SK-N-SH (cell line): ENCODE data around the gene IPO4. TPM values are rescaled to one million over a fixed set of nuclear protein-coding genes. Genes with fewer than 3 reads are reported as not detected.

ENCODE experiments used
- CTCF ChIA-PET: fragments of 300-600, 350-600 bp; formaldehyde crosslinking; extraction: SDS; loops from one replicate; lab custom pipeline; 2021; lab: Yijun Ruan, JAX
- POLR2A ChIA-PET: fragments of 350-600 bp; sonication (Branson Sonifier 250); formaldehyde crosslinking; extraction: SDS; loops from one replicate; lab custom pipeline; 2020; ENCODE audit warnings: antibody characterized with exemption, inconsistent platforms; lab: Yijun Ruan, JAX
- DNase-seq: peaks from one replicate; pipeline ENCODE4 v3.0.0; 2012
- H2AFZ ChIP-seq: fragments of 200-600 bp; sonication (generic); 2 replicates; pipeline ENCODE4 v1.8.1; 2016; ENCODE audit warnings: antibody characterized with exemption, mild to moderate bottlenecking, low read depth
- H3F3A ChIP-seq: fragments of 200-600 bp; sonication (generic); replicated peaks from 2 replicates; pipeline ENCODE3; 2016; ENCODE audit warnings: antibody characterized with exemption, mild to moderate bottlenecking; ENCODE audit not compliant: insufficient read depth
- H3K27ac ChIP-seq, 2 experiments: fragments of 200-500 bp in 1 of 2; fragments of 200-600 bp in 1 of 2; sonication (Bioruptor generic) in 1 of 2; sonication (generic), shearing (Covaris generic) in 1 of 2; 2 replicates each; pipeline versions ENCODE4 v1.5.1 to v1.6.1; 2014 to 2016; ENCODE audit warnings: low read depth in 2 of 2, inconsistent platforms in 1 of 2, low read length in 1 of 2, mild to moderate bottlenecking in 1 of 2, mixed read lengths in 1 of 2
- H3K27me3 ChIP-seq: fragments of 200-600 bp; sonication (generic), shearing (Covaris generic); 2 replicates; pipeline ENCODE4 v1.6.1; 2016; ENCODE audit warnings: mixed run types; ENCODE audit not compliant: insufficient read depth
- H3K36me3 ChIP-seq, 2 experiments: fragments of 200-500 bp in 1 of 2; fragments of 200-600 bp in 1 of 2; sonication (Bioruptor generic) in 1 of 2; sonication (generic) in 1 of 2; replicated peaks in 1 of 2; 2 replicates each; pipeline versions ENCODE3 to v1.5.1; 2014 to 2016; ENCODE audit warnings: low read length in 1 of 2, mild to moderate bottlenecking in 1 of 2; ENCODE audit not compliant: insufficient read depth in 2 of 2, control insufficient read depth in 1 of 2
- H3K4me1 ChIP-seq, 2 experiments: fragments of 200-500 bp in 1 of 2; fragments of 200-600 bp in 1 of 2; sonication (Bioruptor generic) in 1 of 2; sonication (generic), shearing (Covaris generic) in 1 of 2; 2 replicates each; pipeline versions ENCODE4 v1.5.1 to v1.6.1; 2014 to 2016; ENCODE audit warnings: low read depth in 1 of 2, low read length in 1 of 2, mixed run types in 1 of 2; ENCODE audit not compliant: insufficient read depth in 2 of 2, control insufficient read depth in 1 of 2
- H3K4me2 ChIP-seq: fragments of 200-600 bp; sonication (generic), shearing (Covaris generic); 2 replicates; pipeline ENCODE4 v1.6.1; 2017; ENCODE audit warnings: mixed run types
- H3K4me3 ChIP-seq, 2 experiments: fragments of 200-500 bp in 1 of 2; fragments of 200-600 bp in 1 of 2; sonication (Bioruptor generic) in 1 of 2; sonication (generic), shearing (Covaris generic) in 1 of 2; 2 replicates each; pipeline versions ENCODE4 v1.5.1 to v1.8.1; 2014 to 2016; ENCODE audit warnings: low read depth in 2 of 2, inconsistent platforms in 1 of 2, low read length in 1 of 2, mild to moderate bottlenecking in 1 of 2, mixed read lengths in 1 of 2, moderate library complexity in 1 of 2
- H3K79me2 ChIP-seq: fragments of 200-600 bp; sonication (generic); 2 replicates; pipeline ENCODE4 v1.8.1; 2017; ENCODE audit warnings: mild to moderate bottlenecking; ENCODE audit not compliant: insufficient read depth
- H3K9ac ChIP-seq: fragments of 200-600 bp; sonication (generic); 2 replicates; pipeline ENCODE4 v1.6.1; 2017; ENCODE audit warnings: mixed run types
- H3K9me2 ChIP-seq: fragments of 200-600 bp; sonication (generic); 2 replicates; pipeline ENCODE4 v1.6.1; 2017; ENCODE audit warnings: mixed run types
- H3K9me3 ChIP-seq: fragments of 200-600 bp; sonication (generic); 2 replicates; pipeline ENCODE4 v1.6.1; 2017; ENCODE audit warnings: mixed run types, mild to moderate bottlenecking, moderate library complexity
- H4K20me1 ChIP-seq: fragments of 200-600 bp; sonication (generic); 2 replicates; pipeline ENCODE4 v1.6.1; 2017; ENCODE audit warnings: mild to moderate bottlenecking, mixed run types; ENCODE audit not compliant: insufficient read depth
- CHD2 ChIP-seq: fragments of 150-350 bp; IDR thresholded peaks from 2 replicates; pipeline ENCODE4 v1.6.1; 2018; ENCODE audit warnings: low read length; ENCODE audit not compliant: partially characterized antibody
- ELF1 ChIP-seq: IDR thresholded peaks from 2 replicates; pipeline ENCODE4 v1.4.0; 2012
- EZH2phosphoT487 ChIP-seq: fragments of 200-600 bp; sonication (generic); IDR thresholded peaks from 2 replicates; pipeline ENCODE4 v1.6.1; 2017; ENCODE audit warnings: low read depth, mixed run types, mild to moderate bottlenecking, antibody characterized with exemption, moderate library complexity, borderline replicate concordance
- GABPA ChIP-seq: IDR thresholded peaks from 2 replicates; pipeline ENCODE4 v1.4.0; 2012; ENCODE audit warnings: low read depth, mild to moderate bottlenecking
- JUND ChIP-seq: IDR thresholded peaks from 2 replicates; pipeline ENCODE4 v1.4.0; 2012
- MXI1 ChIP-seq: IDR thresholded peaks from 2 replicates; pipeline ENCODE4 v1.6.1; 2012; ENCODE audit warnings: mild to moderate bottlenecking, low read depth, low read length, improper control_type of control experiment
- NFIC ChIP-seq: IDR thresholded peaks from 2 replicates; pipeline ENCODE4 v1.4.0; 2012; ENCODE audit warnings: borderline replicate concordance
- NRF1 ChIP-seq: IDR thresholded peaks from 2 replicates; pipeline ENCODE4 v1.6.1; 2012; ENCODE audit warnings: low read depth, mild to moderate bottlenecking, low read length
- POLR2AphosphoS5 ChIP-seq: IDR thresholded peaks from 2 replicates; pipeline ENCODE4 v1.6.1; 2012; ENCODE audit warnings: low read depth, low read length
- TAF1 ChIP-seq: IDR thresholded peaks from 2 replicates; pipeline ENCODE4 v1.6.1; 2012; ENCODE audit warnings: low read depth, mild to moderate bottlenecking, low read length, moderate library complexity, borderline replicate concordance
- TCF12 ChIP-seq: IDR thresholded peaks from 2 replicates; pipeline ENCODE4 v1.4.0; 2012
- YY1 ChIP-seq: IDR thresholded peaks from 2 replicates; pipeline ENCODE4 v1.4.0; 2012; ENCODE audit warnings: low read depth, mild to moderate bottlenecking
- WGBS: methylation state at CpG from one replicate; pipeline ENCODE4 v1.1.6; 2017; ENCODE audit warnings: low lambda C conversion rate; 5-methylcytosine and 5-hydroxymethylcytosine counted together
- polyA plus RNA-seq, 3 experiments: library from polyadenylated mRNA; depleted of rRNA; stranded (reverse); fragments of >200 nt; gene quantifications; 2 replicates each; pipeline ENCODE4 v1.2.3, GENCODE V29; 2012
- TF ChIP-seq, protein P1 (sequence below): IDR thresholded peaks from 2 replicates; pipeline ENCODE4 v1.4.0; 2012; ENCODE audit warnings: low read depth
- TF ChIP-seq, protein P2 (sequence below): IDR thresholded peaks from 2 replicates; pipeline ENCODE4 v1.4.0; 2012; ENCODE audit warnings: low read depth, borderline replicate concordance
- TF ChIP-seq, protein P3 (sequence below): IDR thresholded peaks from 2 replicates; pipeline ENCODE4 v1.6.1; 2012; ENCODE audit warnings: mild to moderate bottlenecking, low read depth, low read length, moderate library complexity

IPO4 gene
- polyA plus RNA-seq, 1 of the 3 experiments (the other 2 are of a cell fraction), result 61.3 TPM

DNA sequence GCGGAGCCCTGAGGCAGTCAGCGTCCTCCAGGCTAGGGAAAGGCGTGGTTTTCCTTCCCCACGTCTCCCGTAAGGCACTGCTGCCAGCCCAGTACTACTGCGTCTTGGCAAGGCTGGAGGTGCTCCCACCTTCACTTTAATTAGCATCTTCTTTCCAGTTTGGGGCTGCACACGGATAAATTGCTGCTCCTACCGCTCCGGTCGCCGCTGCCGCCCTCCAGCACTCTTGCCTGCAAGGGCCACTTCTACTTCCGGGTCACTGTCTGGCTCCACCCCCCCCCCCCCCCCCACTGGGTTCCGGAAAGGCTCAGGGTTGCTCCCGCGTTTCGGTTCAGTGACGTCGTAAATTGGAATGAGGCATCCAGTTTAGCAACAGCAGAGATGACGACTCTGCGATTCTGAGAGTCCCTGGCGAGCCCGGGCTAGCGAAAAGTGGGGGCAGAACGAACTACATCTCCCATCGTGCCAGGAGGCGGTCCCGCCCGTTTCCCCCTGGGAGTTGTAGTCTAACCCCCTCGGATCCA is 43.6 kb upstream of the IPO4 start, which contains the start of gene NEDD8:
Gene NEDD8 (minus strand): TSS at position 247 of the 524 bp plus-strand sequence. CDS start 100 bp downstream, at position 147.
- POLR2A ChIA-PET, result interaction anchor here (1.7 kb wide), 1 partner anchor 10 kb away, joined by 8 read pairs; the partner anchor contains the start of gene TINF2
- CTCF ChIA-PET, result interaction anchor here (2.1 kb wide), 1 partner anchor 10 kb away, joined by 12 read pairs; the partner anchor contains the start of gene TINF2
- Histone ChIP-seq H3K4me2 (peak within 1 kb of the TSS; percentile 91), H3K27ac (peak within 1 kb of the TSS; percentile 89 to 99), H3F3A (peaks cover 7% of the 10 kb centered on the region), H3K27me3 (no peaks in the 10 kb centered on the region), H3K9me2 (no peaks in the 10 kb centered on the region), H3K79me2 (peaks cover 85% of the 10 kb centered on the region), H3K36me3 (peaks cover 32 to 36% of the 10 kb centered on the region in 2 experiments), H3K9me3 (no peaks in the 10 kb centered on the region), H2AFZ (peak within 1 kb of the TSS; percentile 80), H4K20me1 (peaks cover 2% of the 10 kb centered on the region; the same call in 1 of the 2 replicates), H3K4me1 (peaks cover 19 to 24% of the 10 kb centered on the region in 2 experiments; a peak in 3 of 4 replicates), H3K9ac (peak within 1 kb of the TSS; percentile 82), H3K4me3 (peak within 1 kb of the TSS; percentile 82 to 93)
- DNase-seq, result peak; percentile 88
- peak; percentile 40; the same call in 1 of the 2 replicates for TF ChIP-seq MXI1
- TF ChIP-seq, protein P1, sequence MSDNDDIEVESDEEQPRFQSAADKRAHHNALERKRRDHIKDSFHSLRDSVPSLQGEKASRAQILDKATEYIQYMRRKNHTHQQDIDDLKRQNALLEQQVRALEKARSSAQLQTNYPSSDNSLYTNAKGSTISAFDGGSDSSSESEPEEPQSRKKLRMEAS, result 0 out of 2 replicates have a peak, but pooled peaks have one; percentile 14
- TF ChIP-seq CHD2, result peak; percentile 55
- TF ChIP-seq YY1, result peak; percentile 16; the same call in 1 of the 2 replicates
- TF ChIP-seq NRF1, result no peak
- TF ChIP-seq NFIC, result no peak
- peak; percentile 81 for TF ChIP-seq GABPA
- TF ChIP-seq, protein P2, sequence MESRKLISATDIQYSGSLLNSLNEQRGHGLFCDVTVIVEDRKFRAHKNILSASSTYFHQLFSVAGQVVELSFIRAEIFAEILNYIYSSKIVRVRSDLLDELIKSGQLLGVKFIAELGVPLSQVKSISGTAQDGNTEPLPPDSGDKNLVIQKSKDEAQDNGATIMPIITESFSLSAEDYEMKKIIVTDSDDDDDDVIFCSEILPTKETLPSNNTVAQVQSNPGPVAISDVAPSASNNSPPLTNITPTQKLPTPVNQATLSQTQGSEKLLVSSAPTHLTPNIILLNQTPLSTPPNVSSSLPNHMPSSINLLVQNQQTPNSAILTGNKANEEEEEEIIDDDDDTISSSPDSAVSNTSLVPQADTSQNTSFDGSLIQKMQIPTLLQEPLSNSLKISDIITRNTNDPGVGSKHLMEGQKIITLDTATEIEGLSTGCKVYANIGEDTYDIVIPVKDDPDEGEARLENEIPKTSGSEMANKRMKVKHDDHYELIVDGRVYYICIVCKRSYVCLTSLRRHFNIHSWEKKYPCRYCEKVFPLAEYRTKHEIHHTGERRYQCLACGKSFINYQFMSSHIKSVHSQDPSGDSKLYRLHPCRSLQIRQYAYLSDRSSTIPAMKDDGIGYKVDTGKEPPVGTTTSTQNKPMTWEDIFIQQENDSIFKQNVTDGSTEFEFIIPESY, result no peak
- TF ChIP-seq ELF1, result peak; percentile 67; the same call in 1 of the 2 replicates
- TF ChIP-seq POLR2AphosphoS5, result peak; percentile 59
- TF ChIP-seq TAF1, result peak; percentile 40; the same call in 1 of the 2 replicates
- WGBS, result under 1% methylated on average over 21 of the region's 30 CpGs

DNA sequence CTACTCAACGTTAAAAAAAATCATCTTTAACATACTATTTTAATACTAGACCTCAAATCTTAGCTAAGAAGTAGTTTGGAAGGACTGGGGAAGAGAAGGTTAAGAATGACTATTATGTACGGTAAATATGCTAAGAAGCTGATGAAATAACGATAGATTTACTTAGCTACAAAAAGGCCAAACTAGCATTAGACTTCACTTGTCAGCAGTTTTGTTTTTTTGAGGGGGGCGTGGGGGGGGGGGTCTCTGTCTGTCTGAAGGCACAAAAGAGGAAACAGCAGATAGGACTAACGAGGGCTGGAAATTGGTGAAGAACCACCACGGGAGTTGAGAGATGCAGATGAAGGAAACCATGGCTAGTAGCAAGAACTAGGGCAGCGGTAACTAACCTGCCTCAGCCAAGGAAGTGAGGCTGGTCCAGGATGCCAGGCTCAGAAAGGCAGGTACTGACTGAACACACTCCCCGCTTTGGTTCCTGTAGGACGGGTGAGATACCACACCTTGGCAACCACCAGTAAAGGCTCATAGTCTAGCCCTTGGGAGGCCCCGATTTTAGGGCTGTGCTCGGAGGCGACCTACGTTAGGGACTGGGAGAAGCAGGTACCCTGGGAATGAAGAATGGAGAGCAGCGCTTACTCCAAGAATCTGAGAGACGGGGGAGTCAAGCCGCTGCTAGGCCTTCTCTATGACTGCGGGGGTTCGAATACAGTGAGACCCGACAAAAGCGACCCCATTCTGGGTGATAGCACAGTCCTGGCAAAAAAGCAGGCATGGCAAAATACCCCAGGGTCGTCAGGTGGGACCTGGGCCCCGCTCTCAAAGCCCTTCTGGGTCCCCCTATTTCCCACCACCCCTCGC is 42.9 kb upstream of the IPO4 start:
- Histone ChIP-seq H3K4me1 (peaks cover 19 to 24% of the 10 kb centered on the region in 2 experiments; a peak in 3 of 4 replicates), H3K27me3 (no peaks in the 10 kb centered on the region), H3K79me2 (peaks cover 92% of the 10 kb centered on the region), H3K27ac (peak overlapping the region; percentile 89 to 99), H2AFZ (peak overlapping the region; percentile 80; the same call in 1 of the 2 replicates), H3K4me2 (peak overlapping the region; percentile 91), H4K20me1 (peaks cover 5% of the 10 kb centered on the region), H3K9ac (peak overlapping the region; percentile 82), H3K9me3 (no peaks in the 10 kb centered on the region), H3K36me3 (peaks cover 29 to 31% of the 10 kb centered on the region in 2 experiments), H3K4me3 (peak overlapping the region; percentile 82 to 93), H3K9me2 (no peaks in the 10 kb centered on the region), H3F3A (peaks cover 12% of the 10 kb centered on the region)
- DNase-seq, result peak; percentile 57
- WGBS, result 15% methylated on average over 13 of the region's 23 CpGs
- ChIA-PET POLR2A (interaction anchor here (0.6 to 1.6 kb wide), 3 partner anchors 10 to 123 kb away, joined by 3 to 7 read pairs (median 4); partner anchors contain the start of gene TINF2), CTCF (interaction anchor here (0.8 to 1.6 kb wide), 4 partner anchors 9 to 66 kb away, joined by 4 to 6 read pairs (median 4); partner anchors contain the start of gene MDP1)
- no peak for TF ChIP-seq JUND
- TF ChIP-seq ELF1, result no peak
- no peak for TF ChIP-seq EZH2phosphoT487
- no peak for TF ChIP-seq TCF12
- TF ChIP-seq, protein P2, result no peak
- TF ChIP-seq, protein P1, result no peak
- TF ChIP-seq, protein P3, sequence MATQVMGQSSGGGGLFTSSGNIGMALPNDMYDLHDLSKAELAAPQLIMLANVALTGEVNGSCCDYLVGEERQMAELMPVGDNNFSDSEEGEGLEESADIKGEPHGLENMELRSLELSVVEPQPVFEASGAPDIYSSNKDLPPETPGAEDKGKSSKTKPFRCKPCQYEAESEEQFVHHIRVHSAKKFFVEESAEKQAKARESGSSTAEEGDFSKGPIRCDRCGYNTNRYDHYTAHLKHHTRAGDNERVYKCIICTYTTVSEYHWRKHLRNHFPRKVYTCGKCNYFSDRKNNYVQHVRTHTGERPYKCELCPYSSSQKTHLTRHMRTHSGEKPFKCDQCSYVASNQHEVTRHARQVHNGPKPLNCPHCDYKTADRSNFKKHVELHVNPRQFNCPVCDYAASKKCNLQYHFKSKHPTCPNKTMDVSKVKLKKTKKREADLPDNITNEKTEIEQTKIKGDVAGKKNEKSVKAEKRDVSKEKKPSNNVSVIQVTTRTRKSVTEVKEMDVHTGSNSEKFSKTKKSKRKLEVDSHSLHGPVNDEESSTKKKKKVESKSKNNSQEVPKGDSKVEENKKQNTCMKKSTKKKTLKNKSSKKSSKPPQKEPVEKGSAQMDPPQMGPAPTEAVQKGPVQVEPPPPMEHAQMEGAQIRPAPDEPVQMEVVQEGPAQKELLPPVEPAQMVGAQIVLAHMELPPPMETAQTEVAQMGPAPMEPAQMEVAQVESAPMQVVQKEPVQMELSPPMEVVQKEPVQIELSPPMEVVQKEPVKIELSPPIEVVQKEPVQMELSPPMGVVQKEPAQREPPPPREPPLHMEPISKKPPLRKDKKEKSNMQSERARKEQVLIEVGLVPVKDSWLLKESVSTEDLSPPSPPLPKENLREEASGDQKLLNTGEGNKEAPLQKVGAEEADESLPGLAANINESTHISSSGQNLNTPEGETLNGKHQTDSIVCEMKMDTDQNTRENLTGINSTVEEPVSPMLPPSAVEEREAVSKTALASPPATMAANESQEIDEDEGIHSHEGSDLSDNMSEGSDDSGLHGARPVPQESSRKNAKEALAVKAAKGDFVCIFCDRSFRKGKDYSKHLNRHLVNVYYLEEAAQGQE, result no peak
